Thyroid gland (tissue), 4 donors: ENCODE data around the gene GALNTL6.

Source experiments
- POLR2A ChIP-seq, 2 donors: fragments of 450-650 bp; IDR thresholded peaks; one replicate each; pipeline ENCODE4 v1.6.1; 2017; ENCODE audit warnings: antibody characterized with exemption in 2 of 2, mild to moderate bottlenecking in 2 of 2, moderate library complexity in 1 of 2
- TF ChIP-seq, protein P1 (sequence below), 6 experiments: fragments of 200-600 bp in 3 of 6; fragments of 450-650 bp in 3 of 6; sonication (generic) in 3 of 6; IDR thresholded peaks; one replicate each; pipeline ENCODE4 v1.5.1; 2016 to 2019; ENCODE audit warnings: antibody characterized with exemption in 6 of 6, mild to moderate bottlenecking in 2 of 6, inconsistent platforms in 1 of 6, moderate library complexity in 1 of 6

GRCh38 chr4:172547724-172548123 is 734.5 kb downstream of the GALNTL6 start:
- TF ChIP-seq, protein P1, sequence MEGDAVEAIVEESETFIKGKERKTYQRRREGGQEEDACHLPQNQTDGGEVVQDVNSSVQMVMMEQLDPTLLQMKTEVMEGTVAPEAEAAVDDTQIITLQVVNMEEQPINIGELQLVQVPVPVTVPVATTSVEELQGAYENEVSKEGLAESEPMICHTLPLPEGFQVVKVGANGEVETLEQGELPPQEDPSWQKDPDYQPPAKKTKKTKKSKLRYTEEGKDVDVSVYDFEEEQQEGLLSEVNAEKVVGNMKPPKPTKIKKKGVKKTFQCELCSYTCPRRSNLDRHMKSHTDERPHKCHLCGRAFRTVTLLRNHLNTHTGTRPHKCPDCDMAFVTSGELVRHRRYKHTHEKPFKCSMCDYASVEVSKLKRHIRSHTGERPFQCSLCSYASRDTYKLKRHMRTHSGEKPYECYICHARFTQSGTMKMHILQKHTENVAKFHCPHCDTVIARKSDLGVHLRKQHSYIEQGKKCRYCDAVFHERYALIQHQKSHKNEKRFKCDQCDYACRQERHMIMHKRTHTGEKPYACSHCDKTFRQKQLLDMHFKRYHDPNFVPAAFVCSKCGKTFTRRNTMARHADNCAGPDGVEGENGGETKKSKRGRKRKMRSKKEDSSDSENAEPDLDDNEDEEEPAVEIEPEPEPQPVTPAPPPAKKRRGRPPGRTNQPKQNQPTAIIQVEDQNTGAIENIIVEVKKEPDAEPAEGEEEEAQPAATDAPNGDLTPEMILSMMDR (IDR thresholded peaks at IDR 0.05): no peak
- TF ChIP-seq POLR2A (IDR thresholded peaks at IDR 0.05): no peak
